HEK293 (cell line): ENCODE measurements around the gene GMPR2.

Experiments
- CTCF ChIA-PET: fragments of 350-600 bp; formaldehyde crosslinking; extraction: SDS; loops from one replicate; lab custom pipeline; 2021; ENCODE audit warnings: antibody characterized with exemption; lab: Yijun Ruan, JAX
- POLR2A ChIA-PET: fragments of 300-600 bp; formaldehyde crosslinking; extraction: SDS; loops from one replicate; lab custom pipeline; 2020; ENCODE audit warnings: antibody characterized with exemption, inconsistent platforms; lab: Yijun Ruan, JAX
- H3K27ac ChIP-seq: fragments of 200-500 bp; sonication (Bioruptor generic); 2 replicates; pipeline ENCODE4 v1.5.1; 2014; ENCODE audit warnings: low read depth, low read length, control low read depth, inconsistent platforms; ENCODE audit errors: extremely low read depth
- H3K36me3 ChIP-seq, 2 experiments: fragments of 200-500 bp in 1 of 2; sonication (Bioruptor generic) in 1 of 2; 1 replicate in 1 of 2; 2 replicates in 1 of 2; pipeline ENCODE4 v1.5.1; 2014 to 2017; ENCODE audit warnings: inconsistent platforms in 2 of 2, low read length in 2 of 2; ENCODE audit not compliant: control insufficient read depth in 2 of 2, insufficient read depth in 1 of 2
- H3K4me1 ChIP-seq: fragments of 200-500 bp; sonication (Bioruptor generic); 2 replicates; pipeline ENCODE4 v1.5.1; 2014; ENCODE audit warnings: mild to moderate bottlenecking, low read length, inconsistent platforms; ENCODE audit not compliant: control insufficient read depth, insufficient read depth
- H3K4me3 ChIP-seq: 2 replicates; pipeline ENCODE4 v1.5.1; 2011; ENCODE audit warnings: low read depth, mild to moderate bottlenecking, control low read depth, low read length, moderate library complexity
- H3K9me3 ChIP-seq: fragments of 200-500 bp; sonication (Bioruptor generic); 2 replicates; pipeline ENCODE4 v1.5.1; 2014; ENCODE audit warnings: low read depth, low read length, inconsistent platforms; ENCODE audit not compliant: control insufficient read depth, insufficient read depth
- SP3 ChIP-seq: fragments of 450-650 bp; formaldehyde crosslinking; IDR thresholded peaks from 2 replicates; pipeline ENCODE4 v1.5.1; 2016; ENCODE audit warnings: missing biosample characterization, missing genetic modification characterization
- ZBTB1 ChIP-seq: fragments of 450-650 bp; formaldehyde crosslinking; IDR thresholded peaks from 2 replicates; pipeline ENCODE4 v1.5.1; 2016; ENCODE audit warnings: missing biosample characterization, missing genetic modification characterization
- ZBTB8A ChIP-seq: fragments of 450-650 bp; formaldehyde crosslinking; IDR thresholded peaks from 2 replicates; pipeline ENCODE4 v1.5.1; 2016; ENCODE audit warnings: missing biosample characterization, missing genetic modification characterization
- ZNF155 ChIP-seq: fragments of 450-650 bp; formaldehyde crosslinking; IDR thresholded peaks from 2 replicates; pipeline ENCODE4 v1.5.1; 2016; ENCODE audit warnings: missing biosample characterization, missing genetic modification characterization
- ZNF202 ChIP-seq: fragments of 450-650 bp; formaldehyde crosslinking; IDR thresholded peaks from 2 replicates; pipeline ENCODE4 v1.5.1; 2016; ENCODE audit warnings: missing biosample characterization, missing genetic modification characterization, borderline replicate concordance
- ZNF670 ChIP-seq: fragments of 450-650 bp; formaldehyde crosslinking; IDR thresholded peaks from 2 replicates; pipeline ENCODE4 v1.5.1; 2016; ENCODE audit warnings: missing biosample characterization, missing genetic modification characterization, low read depth
- TF ChIP-seq, protein P1 (sequence below): fragments of 450-650 bp; formaldehyde crosslinking; IDR thresholded peaks from 2 replicates; pipeline ENCODE4 v1.5.1; 2016; ENCODE audit warnings: missing biosample characterization, missing genetic modification characterization
- TF ChIP-seq, protein P2 (sequence below): fragments of 450-650 bp; formaldehyde crosslinking; IDR thresholded peaks from 2 replicates; pipeline ENCODE4 v1.5.1; 2017; ENCODE audit warnings: missing biosample characterization, missing genetic modification characterization
- TF ChIP-seq, protein P3 (sequence below): fragments of 450-650 bp; formaldehyde crosslinking; IDR thresholded peaks from 2 replicates; pipeline ENCODE4 v1.5.1; 2016; ENCODE audit warnings: missing biosample characterization, missing genetic modification characterization
- TF ChIP-seq, protein P4 (sequence below): fragments of 450-650 bp; formaldehyde crosslinking; IDR thresholded peaks from 2 replicates; pipeline ENCODE4 v1.5.1; 2016; ENCODE audit warnings: missing biosample characterization, missing genetic modification characterization, borderline replicate concordance
- TF ChIP-seq, protein P5 (sequence below): fragments of 450-650 bp; formaldehyde crosslinking; IDR thresholded peaks from 2 replicates; pipeline ENCODE4 v1.5.1; 2016; ENCODE audit warnings: missing biosample characterization, missing genetic modification characterization
- TF ChIP-seq, protein P6 (sequence below): fragments of 450-650 bp; formaldehyde crosslinking; IDR thresholded peaks from 2 replicates; pipeline ENCODE4 v1.5.1; 2016; ENCODE audit warnings: missing biosample characterization, missing genetic modification characterization

The GMPR2 gene

DNA sequence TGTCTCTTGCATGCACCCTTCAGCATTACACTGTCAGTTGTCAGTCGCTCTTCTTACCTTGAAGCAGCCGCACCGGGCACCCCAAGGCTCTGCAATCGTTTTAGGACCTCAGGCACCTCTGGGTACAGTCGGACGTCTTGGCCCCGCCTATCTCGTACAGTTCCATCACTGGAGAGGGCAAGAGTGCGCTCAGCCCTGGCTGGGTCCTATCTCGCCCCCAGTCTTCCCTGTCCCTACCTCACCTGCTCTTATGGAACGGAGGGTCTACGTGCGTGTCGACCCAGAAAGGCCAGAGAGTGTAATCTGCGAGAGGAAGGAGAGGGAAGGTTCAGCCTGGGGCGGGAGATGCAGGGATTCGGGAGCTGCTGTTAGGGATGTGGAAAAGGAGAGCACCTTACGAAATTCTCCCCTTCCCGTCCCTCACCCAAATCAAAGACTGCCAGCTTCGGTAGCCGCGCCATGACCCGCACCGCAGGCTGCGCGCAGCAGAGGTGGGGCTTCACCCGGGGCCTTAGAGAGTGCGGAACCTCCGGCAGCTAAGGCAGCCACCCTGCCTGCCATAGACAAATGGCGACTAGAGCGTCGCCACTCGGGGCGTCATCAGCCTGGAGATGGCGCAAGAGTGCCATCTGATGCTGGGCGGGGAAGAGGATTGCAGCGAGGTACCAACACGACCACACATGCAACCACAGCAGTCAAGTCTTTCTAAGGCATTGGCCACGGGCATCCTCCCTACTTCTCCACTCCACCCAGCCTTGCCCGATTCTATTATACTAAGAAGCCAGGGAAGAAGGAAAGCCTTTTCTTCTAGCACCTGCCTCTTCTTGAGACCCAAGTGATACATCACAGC lies 17.0 kb upstream of the GMPR2 start, which contains the start of gene MDP1:
MDP1 (minus strand) TSS at position 572 of the 850 bp plus-strand sequence; CDS start at position 461, 111 bp downstream.
- ChIA-PET POLR2A (interaction anchor here (0.6 to 4.3 kb wide), 15 partner anchors 21 to 310 kb away, joined by 3 to 43 read pairs (median 4); partner anchors contain the start of genes DCAF11, DHRS1, EMC9 and IPO4), CTCF (interaction anchor here (0.5 to 1.6 kb wide), 13 partner anchors 10 to 214 kb away, joined by 3 to 7 read pairs (median 4); partner anchors contain the start of genes KHNYN and TSSK4)
- H3K27ac ChIP-seq, result peak within 1 kb of the TSS; percentile 76
- no peaks in the 10 kb centered on the region for H3K4me1 ChIP-seq
- peaks cover 4 to 34% of the 10 kb centered on the region in 2 experiments for H3K36me3 ChIP-seq
- peak within 1 kb of the TSS; percentile 81 for H3K4me3 ChIP-seq
- no peaks in the 10 kb centered on the region for H3K9me3 ChIP-seq
- TF ChIP-seq, protein P1, sequence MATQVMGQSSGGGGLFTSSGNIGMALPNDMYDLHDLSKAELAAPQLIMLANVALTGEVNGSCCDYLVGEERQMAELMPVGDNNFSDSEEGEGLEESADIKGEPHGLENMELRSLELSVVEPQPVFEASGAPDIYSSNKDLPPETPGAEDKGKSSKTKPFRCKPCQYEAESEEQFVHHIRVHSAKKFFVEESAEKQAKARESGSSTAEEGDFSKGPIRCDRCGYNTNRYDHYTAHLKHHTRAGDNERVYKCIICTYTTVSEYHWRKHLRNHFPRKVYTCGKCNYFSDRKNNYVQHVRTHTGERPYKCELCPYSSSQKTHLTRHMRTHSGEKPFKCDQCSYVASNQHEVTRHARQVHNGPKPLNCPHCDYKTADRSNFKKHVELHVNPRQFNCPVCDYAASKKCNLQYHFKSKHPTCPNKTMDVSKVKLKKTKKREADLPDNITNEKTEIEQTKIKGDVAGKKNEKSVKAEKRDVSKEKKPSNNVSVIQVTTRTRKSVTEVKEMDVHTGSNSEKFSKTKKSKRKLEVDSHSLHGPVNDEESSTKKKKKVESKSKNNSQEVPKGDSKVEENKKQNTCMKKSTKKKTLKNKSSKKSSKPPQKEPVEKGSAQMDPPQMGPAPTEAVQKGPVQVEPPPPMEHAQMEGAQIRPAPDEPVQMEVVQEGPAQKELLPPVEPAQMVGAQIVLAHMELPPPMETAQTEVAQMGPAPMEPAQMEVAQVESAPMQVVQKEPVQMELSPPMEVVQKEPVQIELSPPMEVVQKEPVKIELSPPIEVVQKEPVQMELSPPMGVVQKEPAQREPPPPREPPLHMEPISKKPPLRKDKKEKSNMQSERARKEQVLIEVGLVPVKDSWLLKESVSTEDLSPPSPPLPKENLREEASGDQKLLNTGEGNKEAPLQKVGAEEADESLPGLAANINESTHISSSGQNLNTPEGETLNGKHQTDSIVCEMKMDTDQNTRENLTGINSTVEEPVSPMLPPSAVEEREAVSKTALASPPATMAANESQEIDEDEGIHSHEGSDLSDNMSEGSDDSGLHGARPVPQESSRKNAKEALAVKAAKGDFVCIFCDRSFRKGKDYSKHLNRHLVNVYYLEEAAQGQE (tag by site-specific recombination), result no peak; the same call in 1 of the 2 replicates
- TF ChIP-seq ZNF155 (no peak), SP3 (tag by site-specific recombination) (peak; percentile 65), ZNF670 (no peak), ZNF202 (tag by site-specific recombination) (no peak), ZBTB1 (tag by site-specific recombination) (peak; percentile 4; the same call in 1 of the 2 replicates), ZBTB8A (peak; percentile 43; the same call in 1 of the 2 replicates)
- TF ChIP-seq, protein P2, sequence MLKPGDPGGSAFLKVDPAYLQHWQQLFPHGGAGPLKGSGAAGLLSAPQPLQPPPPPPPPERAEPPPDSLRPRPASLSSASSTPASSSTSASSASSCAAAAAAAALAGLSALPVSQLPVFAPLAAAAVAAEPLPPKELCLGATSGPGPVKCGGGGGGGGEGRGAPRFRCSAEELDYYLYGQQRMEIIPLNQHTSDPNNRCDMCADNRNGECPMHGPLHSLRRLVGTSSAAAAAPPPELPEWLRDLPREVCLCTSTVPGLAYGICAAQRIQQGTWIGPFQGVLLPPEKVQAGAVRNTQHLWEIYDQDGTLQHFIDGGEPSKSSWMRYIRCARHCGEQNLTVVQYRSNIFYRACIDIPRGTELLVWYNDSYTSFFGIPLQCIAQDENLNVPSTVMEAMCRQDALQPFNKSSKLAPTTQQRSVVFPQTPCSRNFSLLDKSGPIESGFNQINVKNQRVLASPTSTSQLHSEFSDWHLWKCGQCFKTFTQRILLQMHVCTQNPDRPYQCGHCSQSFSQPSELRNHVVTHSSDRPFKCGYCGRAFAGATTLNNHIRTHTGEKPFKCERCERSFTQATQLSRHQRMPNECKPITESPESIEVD (tag by site-specific recombination), result no peak
- TF ChIP-seq, protein P3, sequence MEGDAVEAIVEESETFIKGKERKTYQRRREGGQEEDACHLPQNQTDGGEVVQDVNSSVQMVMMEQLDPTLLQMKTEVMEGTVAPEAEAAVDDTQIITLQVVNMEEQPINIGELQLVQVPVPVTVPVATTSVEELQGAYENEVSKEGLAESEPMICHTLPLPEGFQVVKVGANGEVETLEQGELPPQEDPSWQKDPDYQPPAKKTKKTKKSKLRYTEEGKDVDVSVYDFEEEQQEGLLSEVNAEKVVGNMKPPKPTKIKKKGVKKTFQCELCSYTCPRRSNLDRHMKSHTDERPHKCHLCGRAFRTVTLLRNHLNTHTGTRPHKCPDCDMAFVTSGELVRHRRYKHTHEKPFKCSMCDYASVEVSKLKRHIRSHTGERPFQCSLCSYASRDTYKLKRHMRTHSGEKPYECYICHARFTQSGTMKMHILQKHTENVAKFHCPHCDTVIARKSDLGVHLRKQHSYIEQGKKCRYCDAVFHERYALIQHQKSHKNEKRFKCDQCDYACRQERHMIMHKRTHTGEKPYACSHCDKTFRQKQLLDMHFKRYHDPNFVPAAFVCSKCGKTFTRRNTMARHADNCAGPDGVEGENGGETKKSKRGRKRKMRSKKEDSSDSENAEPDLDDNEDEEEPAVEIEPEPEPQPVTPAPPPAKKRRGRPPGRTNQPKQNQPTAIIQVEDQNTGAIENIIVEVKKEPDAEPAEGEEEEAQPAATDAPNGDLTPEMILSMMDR, result peak; percentile 93
- TF ChIP-seq, protein P4, sequence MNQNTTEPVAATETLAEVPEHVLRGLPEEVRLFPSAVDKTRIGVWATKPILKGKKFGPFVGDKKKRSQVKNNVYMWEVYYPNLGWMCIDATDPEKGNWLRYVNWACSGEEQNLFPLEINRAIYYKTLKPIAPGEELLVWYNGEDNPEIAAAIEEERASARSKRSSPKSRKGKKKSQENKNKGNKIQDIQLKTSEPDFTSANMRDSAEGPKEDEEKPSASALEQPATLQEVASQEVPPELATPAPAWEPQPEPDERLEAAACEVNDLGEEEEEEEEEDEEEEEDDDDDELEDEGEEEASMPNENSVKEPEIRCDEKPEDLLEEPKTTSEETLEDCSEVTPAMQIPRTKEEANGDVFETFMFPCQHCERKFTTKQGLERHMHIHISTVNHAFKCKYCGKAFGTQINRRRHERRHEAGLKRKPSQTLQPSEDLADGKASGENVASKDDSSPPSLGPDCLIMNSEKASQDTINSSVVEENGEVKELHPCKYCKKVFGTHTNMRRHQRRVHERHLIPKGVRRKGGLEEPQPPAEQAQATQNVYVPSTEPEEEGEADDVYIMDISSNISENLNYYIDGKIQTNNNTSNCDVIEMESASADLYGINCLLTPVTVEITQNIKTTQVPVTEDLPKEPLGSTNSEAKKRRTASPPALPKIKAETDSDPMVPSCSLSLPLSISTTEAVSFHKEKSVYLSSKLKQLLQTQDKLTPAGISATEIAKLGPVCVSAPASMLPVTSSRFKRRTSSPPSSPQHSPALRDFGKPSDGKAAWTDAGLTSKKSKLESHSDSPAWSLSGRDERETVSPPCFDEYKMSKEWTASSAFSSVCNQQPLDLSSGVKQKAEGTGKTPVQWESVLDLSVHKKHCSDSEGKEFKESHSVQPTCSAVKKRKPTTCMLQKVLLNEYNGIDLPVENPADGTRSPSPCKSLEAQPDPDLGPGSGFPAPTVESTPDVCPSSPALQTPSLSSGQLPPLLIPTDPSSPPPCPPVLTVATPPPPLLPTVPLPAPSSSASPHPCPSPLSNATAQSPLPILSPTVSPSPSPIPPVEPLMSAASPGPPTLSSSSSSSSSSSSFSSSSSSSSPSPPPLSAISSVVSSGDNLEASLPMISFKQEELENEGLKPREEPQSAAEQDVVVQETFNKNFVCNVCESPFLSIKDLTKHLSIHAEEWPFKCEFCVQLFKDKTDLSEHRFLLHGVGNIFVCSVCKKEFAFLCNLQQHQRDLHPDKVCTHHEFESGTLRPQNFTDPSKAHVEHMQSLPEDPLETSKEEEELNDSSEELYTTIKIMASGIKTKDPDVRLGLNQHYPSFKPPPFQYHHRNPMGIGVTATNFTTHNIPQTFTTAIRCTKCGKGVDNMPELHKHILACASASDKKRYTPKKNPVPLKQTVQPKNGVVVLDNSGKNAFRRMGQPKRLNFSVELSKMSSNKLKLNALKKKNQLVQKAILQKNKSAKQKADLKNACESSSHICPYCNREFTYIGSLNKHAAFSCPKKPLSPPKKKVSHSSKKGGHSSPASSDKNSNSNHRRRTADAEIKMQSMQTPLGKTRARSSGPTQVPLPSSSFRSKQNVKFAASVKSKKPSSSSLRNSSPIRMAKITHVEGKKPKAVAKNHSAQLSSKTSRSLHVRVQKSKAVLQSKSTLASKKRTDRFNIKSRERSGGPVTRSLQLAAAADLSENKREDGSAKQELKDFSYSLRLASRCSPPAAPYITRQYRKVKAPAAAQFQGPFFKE (tag by site-specific recombination), result no peak
- TF ChIP-seq, protein P5, sequence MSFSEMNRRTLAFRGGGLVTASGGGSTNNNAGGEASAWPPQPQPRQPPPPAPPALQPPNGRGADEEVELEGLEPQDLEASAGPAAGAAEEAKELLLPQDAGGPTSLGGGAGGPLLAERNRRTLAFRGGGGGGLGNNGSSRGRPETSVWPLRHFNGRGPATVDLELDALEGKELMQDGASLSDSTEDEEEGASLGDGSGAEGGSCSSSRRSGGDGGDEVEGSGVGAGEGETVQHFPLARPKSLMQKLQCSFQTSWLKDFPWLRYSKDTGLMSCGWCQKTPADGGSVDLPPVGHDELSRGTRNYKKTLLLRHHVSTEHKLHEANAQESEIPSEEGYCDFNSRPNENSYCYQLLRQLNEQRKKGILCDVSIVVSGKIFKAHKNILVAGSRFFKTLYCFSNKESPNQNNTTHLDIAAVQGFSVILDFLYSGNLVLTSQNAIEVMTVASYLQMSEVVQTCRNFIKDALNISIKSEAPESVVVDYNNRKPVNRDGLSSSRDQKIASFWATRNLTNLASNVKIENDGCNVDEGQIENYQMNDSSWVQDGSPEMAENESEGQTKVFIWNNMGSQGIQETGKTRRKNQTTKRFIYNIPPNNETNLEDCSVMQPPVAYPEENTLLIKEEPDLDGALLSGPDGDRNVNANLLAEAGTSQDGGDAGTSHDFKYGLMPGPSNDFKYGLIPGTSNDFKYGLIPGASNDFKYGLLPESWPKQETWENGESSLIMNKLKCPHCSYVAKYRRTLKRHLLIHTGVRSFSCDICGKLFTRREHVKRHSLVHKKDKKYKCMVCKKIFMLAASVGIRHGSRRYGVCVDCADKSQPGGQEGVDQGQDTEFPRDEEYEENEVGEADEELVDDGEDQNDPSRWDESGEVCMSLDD (tag by site-specific recombination), result no peak
- TF ChIP-seq, protein P6, sequence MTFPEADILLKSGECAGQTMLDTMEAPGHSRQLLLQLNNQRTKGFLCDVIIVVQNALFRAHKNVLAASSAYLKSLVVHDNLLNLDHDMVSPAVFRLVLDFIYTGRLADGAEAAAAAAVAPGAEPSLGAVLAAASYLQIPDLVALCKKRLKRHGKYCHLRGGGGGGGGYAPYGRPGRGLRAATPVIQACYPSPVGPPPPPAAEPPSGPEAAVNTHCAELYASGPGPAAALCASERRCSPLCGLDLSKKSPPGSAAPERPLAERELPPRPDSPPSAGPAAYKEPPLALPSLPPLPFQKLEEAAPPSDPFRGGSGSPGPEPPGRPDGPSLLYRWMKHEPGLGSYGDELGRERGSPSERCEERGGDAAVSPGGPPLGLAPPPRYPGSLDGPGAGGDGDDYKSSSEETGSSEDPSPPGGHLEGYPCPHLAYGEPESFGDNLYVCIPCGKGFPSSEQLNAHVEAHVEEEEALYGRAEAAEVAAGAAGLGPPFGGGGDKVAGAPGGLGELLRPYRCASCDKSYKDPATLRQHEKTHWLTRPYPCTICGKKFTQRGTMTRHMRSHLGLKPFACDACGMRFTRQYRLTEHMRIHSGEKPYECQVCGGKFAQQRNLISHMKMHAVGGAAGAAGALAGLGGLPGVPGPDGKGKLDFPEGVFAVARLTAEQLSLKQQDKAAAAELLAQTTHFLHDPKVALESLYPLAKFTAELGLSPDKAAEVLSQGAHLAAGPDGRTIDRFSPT (tag by site-specific recombination), result no peak; the same call in 1 of the 2 replicates
